22Rv1 (cell line): ENCODE results near the gene RAI1.

Experiments used
- ZFX ChIP-seq: fragments of 450-650 bp; IDR thresholded peaks from 2 replicates; pipeline ENCODE4 v1.6.1; 2017; ENCODE audit warnings: antibody characterized with exemption, borderline replicate concordance
- TF ChIP-seq, protein P1 (sequence below): fragments of 450-650 bp; IDR thresholded peaks from 2 replicates; pipeline ENCODE4 v1.5.1; 2017; ENCODE audit warnings: mild to moderate bottlenecking

DNA sequence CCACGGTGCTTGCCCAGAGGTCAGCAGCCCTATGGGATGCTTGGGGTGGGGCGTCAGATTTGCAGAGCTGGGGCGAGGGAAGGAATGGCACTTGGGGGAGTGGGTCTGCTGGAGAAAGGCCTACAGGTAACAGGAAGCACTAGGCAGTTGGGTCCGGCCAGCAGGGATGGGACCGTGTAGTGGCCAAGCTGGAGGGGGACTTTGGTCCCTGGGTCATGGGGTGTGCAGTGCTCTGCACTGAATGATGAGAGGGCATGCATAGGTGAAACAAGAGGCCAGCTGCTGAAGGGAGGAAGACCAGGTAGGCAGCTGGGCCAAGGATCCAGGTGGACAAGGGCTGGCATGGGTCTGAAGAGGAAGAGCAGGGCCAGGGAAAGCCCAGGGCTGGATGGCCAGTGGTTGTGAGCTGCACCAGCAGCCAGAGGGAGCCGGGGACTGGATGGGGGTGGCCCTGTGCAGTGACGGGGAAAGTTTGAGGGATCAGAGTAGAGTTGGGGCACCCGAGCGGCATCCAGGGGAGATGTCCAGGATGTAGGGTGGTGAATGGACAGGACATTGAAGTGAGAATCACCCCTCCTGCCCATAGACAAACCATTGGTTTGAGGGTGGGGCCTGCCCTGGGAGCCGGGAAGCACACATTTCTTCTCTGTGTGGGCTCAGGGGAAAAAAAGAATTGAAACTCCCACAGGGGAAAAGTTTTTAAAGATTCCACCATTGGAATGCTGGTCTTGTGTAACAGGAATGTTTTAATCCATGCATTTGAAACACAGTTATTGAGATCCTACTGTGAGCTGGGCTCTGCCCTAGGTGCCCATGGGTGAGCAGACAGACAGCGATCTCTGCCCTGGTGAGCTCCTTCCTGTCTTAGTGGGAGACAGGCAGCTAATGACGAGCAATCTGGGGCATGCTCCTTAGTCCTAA is 25.1 kb downstream of the RAI1 start:
- TF ChIP-seq, protein P1, sequence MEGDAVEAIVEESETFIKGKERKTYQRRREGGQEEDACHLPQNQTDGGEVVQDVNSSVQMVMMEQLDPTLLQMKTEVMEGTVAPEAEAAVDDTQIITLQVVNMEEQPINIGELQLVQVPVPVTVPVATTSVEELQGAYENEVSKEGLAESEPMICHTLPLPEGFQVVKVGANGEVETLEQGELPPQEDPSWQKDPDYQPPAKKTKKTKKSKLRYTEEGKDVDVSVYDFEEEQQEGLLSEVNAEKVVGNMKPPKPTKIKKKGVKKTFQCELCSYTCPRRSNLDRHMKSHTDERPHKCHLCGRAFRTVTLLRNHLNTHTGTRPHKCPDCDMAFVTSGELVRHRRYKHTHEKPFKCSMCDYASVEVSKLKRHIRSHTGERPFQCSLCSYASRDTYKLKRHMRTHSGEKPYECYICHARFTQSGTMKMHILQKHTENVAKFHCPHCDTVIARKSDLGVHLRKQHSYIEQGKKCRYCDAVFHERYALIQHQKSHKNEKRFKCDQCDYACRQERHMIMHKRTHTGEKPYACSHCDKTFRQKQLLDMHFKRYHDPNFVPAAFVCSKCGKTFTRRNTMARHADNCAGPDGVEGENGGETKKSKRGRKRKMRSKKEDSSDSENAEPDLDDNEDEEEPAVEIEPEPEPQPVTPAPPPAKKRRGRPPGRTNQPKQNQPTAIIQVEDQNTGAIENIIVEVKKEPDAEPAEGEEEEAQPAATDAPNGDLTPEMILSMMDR: no peak
- TF ChIP-seq ZFX: no peak
